ENCODE measurements around the gene LCTL. TPM values are rescaled to one million over a fixed set of nuclear protein-coding genes. Genes with fewer than 3 reads are reported as not detected.

LCTL gene
- total RNA-seq, 4 donors from 2014 or later = not detected

- no peak for TF ChIP-seq CTCF (IDR thresholded peaks at IDR 0.05; ENCODE audit: low read depth)
These were observed 30.2 kb upstream of the LCTL start for GRCh38 chr15:66595931-66596545.

- no peak for TF ChIP-seq CTCF (IDR thresholded peaks at IDR 0.05; ENCODE audit: low read depth)
These were observed 29.5 kb upstream of the LCTL start for GRCh38 chr15:66595332-66595731.

GRCh38 chr15:66594836-66595235 lies 29.0 kb upstream of the LCTL start:
- no peak for TF ChIP-seq CTCF (IDR thresholded peaks at IDR 0.05; ENCODE audit: low read depth)

- TF ChIP-seq CTCF (IDR thresholded peaks at IDR 0.05; ENCODE audit: low read depth) = no peak
These were observed 28.5 kb upstream of the LCTL start for GRCh38 chr15:66594344-66594743.

GRCh38 chr15:66593219-66593780 lies 27.5 kb upstream of the LCTL start:
- TF ChIP-seq CTCF (IDR thresholded peaks at IDR 0.05; ENCODE audit: low read depth) = no peak

GRCh38 chr15:66592505-66593218 lies 26.9 kb upstream of the LCTL start:
- no peak for TF ChIP-seq CTCF (IDR thresholded peaks at IDR 0.05; ENCODE audit: low read depth)

- TF ChIP-seq CTCF (IDR thresholded peaks at IDR 0.05; ENCODE audit: low read depth) = no peak
These were observed 25.6 kb upstream of the LCTL start for GRCh38 chr15:66591322-66591862.
